GF-D8 (cell line): ENCODE results near the gene AMT.
A peak's percentile ranks its signal among the peaks of the same experiment; 100 is the strongest.
"Not testable (repeated sequence)": the region's sequence is repeated elsewhere in the genome, so short reads cannot be mapped to it uniquely, and the experiment has no call there.

Experiments
- DNase-seq: peaks from one replicate; lab custom pipeline; 2025; lab: John Stamatoyannopoulos, UW

The AMT gene

DNA sequence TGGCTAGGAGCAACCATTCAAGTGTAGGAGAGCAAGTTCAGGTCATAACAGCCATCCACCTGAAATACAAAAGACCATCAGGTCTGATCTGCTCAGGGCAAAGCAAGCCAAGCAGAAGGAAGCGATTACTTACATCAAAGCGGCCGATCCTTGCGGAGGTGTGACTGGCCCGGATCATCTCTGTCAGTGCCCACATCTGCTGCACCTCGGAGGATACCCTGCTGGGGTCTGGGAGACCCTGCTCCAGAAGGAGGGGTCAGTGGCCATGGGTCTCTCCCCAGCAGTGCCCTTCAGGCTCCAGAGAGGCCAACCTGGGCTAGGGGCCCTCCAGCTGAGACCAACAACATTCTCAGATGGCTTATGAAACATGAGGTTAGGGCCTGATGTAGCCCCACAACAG, 2.5 kb upstream of the AMT start:
- no peak for DNase-seq

DNA sequence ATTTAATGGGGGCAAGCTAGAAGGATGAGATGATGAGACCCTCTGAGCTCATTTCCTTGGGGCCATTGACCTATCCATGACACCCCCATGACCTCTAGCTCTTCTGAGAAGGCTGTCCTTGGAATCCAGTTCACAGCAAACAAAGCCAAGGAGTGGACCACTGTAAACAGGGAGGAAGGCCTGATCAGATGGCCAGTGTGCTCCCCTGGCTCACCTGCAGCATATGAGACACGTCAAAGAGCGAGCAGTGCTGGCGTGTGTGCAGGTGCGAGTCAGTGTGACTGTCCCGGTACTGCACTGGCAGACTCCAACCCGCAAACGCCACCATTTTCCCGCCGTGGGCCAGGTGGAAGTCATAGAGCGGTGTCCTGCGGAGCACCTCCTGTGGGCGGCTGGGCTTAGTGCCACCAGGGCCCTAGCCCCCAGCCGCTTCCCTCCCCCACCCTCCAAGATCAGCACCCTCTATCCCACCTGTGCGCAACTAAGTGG, 339 bp downstream of the AMT start:
- DNase-seq: no peak

- no peak for DNase-seq
Measured at GRCh38 chr3:49417516-49418120, 4.7 kb downstream of the AMT start.

DNA sequence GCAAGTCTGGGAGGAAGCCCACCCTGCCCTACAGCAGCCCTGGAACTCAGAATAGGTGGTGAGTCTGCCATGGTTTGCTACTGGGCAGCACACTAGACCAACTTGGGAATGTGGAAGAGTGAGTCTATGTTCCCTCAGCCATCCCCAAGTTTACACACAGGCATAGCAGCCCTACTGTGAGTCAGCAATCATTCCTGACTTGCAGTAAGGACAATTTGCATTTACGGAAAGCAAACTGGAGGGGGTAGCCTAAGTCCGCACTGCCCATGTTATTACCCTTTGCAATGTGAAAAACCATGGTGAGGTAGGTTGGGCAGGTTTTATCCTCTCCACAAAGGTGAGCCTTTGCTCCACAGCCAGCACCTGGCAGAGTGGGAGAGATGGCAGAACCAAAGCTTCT, 5.4 kb downstream of the AMT start:
- DNase-seq: no peak

- DNase-seq: peak; percentile 75
Measured at GRCh38 chr3:49415931-49416601, 6.2 kb downstream of the AMT start.

DNA sequence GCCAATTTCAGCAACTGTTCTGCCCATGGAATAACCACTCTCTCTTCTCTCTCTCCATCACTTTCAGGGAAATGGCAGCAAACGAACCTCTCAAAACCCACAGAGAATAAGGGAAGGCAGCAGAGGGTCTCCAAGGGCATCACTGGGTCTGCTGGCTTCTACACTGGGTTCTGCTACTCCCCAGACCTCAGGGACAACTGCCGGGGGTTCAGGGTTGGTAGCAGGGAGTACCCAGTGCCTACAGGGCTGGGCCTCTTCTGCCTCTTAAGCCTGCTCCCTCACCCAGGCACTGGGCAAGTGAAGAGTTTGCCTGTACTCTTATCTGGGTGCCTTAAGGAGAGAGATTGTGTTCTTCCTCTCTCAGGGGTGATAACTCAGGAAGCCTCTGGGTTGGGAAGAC, 7.5 kb downstream of the AMT start:
- no peak for DNase-seq

- no peak for DNase-seq
Measured at GRCh38 chr3:49413338-49413734, 8.9 kb downstream of the AMT start.

GRCh38 chr3:49412632-49413337, 9.5 kb downstream of the AMT start:
- no peak for DNase-seq

DNA sequence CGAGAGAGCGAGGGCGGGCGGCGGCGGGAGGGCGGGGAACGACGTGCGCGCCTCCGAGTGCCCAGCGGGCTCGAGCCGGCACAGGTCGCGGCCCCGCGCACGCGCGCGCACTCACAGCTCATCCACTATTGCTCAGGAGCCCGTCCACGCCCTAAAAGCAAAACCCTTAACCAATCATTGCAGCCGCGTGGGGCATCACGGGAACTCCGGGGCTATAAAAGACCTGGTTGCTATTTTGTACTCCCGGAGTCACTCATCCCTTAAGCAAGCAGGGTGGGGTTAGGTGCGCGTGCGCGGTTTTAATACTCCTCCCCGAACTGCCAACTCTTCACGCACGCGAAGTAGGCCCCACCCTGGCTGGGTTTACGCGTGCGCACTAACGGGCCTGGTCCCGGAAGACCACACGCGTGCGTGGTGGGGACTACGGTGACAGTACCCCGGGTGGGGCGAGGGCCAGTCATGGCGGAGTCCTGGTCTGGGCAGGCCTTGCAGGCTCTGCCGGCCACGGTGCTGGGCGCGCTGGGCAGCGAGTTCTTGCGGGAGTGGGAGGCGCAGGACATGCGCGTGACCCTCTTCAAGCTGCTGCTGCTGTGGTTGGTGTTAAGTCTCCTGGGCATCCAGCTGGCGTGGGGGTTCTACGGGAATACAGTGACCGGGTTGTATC, 10.2 kb downstream of the AMT start, which contains the start of the genes RHOA and TCTA:
Gene RHOA, minus strand, starts transcription at position 9 of the 664 bp plus-strand sequence. CDS start 36,387 bp downstream, outside the sequence.
Gene TCTA, plus strand, starts transcription at position 456 of the 664 bp plus-strand sequence. Its CDS starts 4 bp downstream, at position 460.
- peak; percentile 99 for DNase-seq

GRCh38 chr3:49411535-49411967, 10.7 kb downstream of the AMT start:
- DNase-seq: no peak

DNA sequence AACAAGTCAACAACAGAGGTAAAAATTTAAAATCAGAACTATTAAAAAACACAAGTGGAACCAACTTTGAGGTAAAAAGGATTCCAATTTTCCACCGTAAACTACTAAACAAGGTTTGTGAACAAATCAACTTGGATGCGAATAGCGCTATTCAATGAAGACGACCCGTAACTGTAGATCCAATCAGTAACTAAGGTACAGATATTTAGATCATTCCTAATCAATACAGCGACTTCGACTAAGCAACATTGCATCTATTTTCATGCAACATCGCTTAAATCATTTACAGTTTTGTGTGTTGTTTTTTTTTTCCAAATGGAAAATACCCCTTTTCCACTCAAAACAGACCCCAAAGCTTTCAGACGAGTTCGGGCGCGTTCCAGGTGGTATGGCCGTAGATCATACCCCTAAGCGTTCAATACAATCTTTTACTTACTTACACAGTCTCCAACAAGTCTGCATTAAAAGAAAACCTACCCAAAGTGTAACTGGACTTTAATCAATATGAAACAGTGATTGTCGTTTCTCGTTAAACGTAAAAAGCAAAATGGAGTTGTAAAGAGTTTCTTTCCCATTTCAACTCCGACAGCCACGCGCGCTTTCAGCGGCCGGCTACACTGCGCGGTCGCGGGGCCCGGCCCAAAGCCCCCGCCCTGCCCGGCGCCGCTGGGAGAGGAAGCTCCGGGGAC, 11.3 kb downstream of the AMT start:
- DNase-seq: no peak

DNA sequence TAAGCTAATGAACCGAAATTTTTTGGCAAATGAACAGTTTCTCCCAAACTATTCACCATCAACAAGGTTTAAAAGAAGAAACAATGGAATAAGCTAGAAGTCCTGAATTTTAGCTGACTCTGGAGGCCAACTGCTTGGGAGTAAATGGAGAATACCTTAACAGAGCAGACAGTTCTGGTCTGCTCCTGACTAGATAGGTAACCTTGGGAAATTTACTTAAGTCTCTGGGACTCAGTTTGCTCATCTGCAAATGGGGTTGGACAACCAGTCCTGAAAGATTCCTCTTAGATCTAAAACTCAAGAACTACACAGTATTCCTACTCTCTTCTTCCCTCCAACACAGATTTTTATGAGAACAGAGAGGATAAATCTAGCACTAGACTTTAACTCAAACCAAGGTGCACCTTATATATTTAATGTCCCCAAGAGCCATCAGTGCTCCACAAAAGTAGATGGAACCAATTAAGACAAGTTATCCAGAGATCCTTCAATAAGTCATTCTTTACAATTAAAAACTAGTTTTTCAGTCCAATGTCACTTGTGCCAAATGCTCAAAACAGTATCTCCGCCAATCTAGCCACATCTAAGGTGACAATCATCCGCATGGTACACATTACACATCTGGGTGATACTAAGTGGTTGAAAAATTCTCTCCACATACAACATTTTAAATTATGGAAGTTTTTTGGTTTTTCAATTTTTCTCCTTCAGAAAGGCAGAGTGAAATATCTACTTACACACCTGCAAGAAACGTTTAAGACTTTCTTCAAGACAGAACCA, 12.0 kb downstream of the AMT start:
- DNase-seq: no peak

- peak; percentile 11 for DNase-seq
Measured at GRCh38 chr3:49406571-49407565, 15.4 kb downstream of the AMT start.

GRCh38 chr3:49405570-49405969, 16.7 kb downstream of the AMT start:
- not testable (repeated sequence) for DNase-seq

DNA sequence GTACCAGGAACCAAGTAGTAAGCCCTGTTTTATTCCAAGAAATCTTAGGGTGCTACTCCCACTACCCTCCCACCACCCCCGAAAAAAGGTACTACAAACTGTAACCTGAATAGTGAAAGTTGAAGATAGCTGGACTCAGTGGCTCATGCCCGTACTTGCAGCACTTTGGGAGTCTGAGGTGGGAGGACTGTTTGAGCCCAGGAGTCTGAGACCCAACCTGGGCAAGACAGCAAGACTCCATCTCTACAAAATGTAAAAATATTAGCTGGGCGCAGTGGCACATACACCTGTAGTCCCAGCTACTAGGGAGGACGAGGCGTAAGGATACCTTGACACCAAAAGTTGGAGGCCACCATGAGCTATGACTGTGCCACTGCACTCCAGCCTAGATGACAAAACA, 18.4 kb downstream of the AMT start:
- no peak for DNase-seq

DNA sequence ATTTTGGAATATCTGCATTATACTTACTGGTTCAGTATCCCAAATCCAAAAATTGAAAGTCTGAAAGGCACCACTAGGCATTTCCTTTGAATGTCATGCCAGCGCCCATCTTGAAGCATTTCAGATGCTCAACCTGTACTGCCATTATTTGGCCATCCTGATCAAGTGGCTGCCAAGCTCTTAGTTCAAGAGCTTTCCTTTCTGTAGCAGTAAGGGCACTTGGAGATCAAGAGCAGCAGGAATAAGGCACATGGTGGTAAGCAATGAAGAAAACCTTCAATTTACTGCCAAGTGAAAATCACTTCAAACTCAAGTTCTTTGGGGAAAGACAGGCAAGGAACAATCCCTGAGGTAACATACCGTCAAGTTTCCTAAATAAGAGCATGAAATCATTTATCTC, 20.5 kb downstream of the AMT start:
- no peak for DNase-seq

DNA sequence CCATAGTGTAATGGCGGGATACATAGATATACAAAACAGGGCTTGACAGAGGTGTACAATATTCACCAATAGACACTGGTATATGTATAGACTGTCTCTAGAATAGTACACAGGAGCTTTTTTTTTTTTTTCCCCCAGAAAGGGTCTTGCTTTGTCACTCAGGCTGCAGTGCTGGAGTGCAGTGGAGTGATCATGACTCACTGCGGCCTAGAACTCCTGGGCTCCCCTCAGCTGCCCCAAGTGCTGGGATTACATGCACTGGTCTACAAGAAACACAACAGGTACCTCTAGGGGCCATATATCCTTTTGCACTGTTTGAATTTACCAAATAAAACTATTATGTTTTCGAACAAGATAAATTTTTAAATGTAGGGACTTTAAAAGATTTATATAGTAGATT, 22.8 kb downstream of the AMT start:
- DNase-seq: no peak

DNA sequence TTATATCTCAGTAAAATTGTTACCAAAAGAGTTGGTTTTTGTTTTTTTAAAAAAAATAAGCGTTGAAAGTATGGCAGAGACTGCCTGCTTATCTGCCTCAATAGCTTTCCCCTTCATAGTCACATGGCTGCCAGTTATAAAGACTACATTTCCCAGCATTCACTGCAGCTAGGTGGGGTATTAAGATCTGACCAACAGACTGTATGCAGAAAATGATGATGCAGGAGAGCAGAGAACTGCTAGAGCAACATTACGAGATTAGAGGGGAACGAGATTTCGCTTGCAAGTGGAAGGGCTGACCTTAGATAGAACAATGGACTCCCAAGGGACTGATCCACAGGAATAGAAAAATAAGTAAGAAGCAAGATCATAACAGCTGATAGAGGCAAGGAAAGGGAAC, 24.8 kb downstream of the AMT start:
- no peak for DNase-seq

- DNase-seq: not testable (repeated sequence)
Measured at GRCh38 chr3:49391310-49391709, 31.0 kb downstream of the AMT start.

DNA sequence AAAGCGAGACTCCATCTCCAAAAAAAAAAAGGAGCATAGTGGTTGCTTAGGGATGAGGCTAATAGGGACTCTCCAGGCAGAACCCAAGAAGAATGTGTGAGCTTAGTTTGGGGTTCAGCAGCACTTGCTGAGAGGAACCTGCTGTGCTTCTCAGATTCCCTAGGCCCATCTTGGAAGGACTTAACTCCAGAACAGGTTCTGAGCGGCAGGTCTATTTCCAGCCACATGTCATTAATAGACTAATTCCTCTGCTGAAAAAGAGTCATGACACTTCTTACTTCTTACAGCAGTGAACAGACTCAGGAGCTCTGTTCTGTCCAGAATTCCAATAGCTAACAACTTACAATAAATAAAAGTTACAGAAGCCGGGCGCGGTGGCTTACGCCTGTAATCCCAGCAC, 33.0 kb downstream of the AMT start:
- no peak for DNase-seq
